H1 (cell line): ENCODE results near the gene FDXACB1. TPM values are rescaled to one million over a fixed set of nuclear protein-coding genes. Genes with fewer than 3 reads are reported as not detected.

Experiments
- CTCF ChIA-PET: fragments of 300-600 bp; sonication (Branson Sonifier 250); formaldehyde crosslinking; loops from one replicate; lab custom pipeline; 2021; ENCODE audit not compliant: partially characterized antibody; lab: Charles Lee
- POLR2A ChIA-PET: fragments of 300-600 bp; sonication (Branson Sonifier 250); formaldehyde crosslinking; loops from one replicate; lab custom pipeline; 2021; ENCODE audit warnings: inconsistent platforms; ENCODE audit not compliant: partially characterized antibody; lab: Charles Lee
- DNase-seq, 2 experiments: peaks; one replicate each; pipeline versions ENCODE4 v3.0.0 to v3.0.0-alpha.2; 2010 to 2022; ENCODE audit warnings: low spot score in 2 of 2, low read depth in 1 of 2, mixed read lengths in 1 of 2
- FAIRE-seq: peaks from 2 replicates; lab custom pipeline; 2011; peaks lifted over from hg19 to GRCh38; lab: Jason Lieb, UNC
- H2AFZ ChIP-seq: 2 replicates; pipeline ENCODE4 v1.8.1; 2012; ENCODE audit warnings: low read length, inconsistent platforms
- H2AK5ac ChIP-seq: 2 replicates; pipeline ENCODE4 v1.6.1; 2013; ENCODE audit warnings: low read depth, low read length
- H2BK120ac ChIP-seq: replicated peaks from 2 replicates; pipeline ENCODE3; 2013; ENCODE audit warnings: low read depth, low read length, inconsistent platforms
- H2BK12ac ChIP-seq: 2 replicates; pipeline ENCODE4 v1.6.1; 2013; ENCODE audit warnings: low read depth, low read length
- H2BK15ac ChIP-seq: 2 replicates; pipeline ENCODE4 v1.6.1; 2013; ENCODE audit warnings: low read length
- H2BK20ac ChIP-seq: 2 replicates; pipeline ENCODE4 v1.6.1; 2013; ENCODE audit warnings: low read length
- H2BK5ac ChIP-seq: 2 replicates; pipeline ENCODE4 v1.6.1; 2013; ENCODE audit warnings: low read depth, low read length
- H3K14ac ChIP-seq: 2 replicates; pipeline ENCODE4 v1.6.1; 2013; ENCODE audit warnings: inconsistent platforms; ENCODE audit not compliant: insufficient read length
- H3K18ac ChIP-seq: 2 replicates; pipeline ENCODE4 v1.6.1; 2013; ENCODE audit warnings: low read length; ENCODE audit errors: extremely low read depth
- H3K23ac ChIP-seq: 2 replicates; pipeline ENCODE4 v1.6.1; 2013; ENCODE audit warnings: inconsistent platforms; ENCODE audit not compliant: insufficient read length
- H3K23me2 ChIP-seq: 2 replicates; pipeline ENCODE4 v1.6.1; 2013; ENCODE audit warnings: low read depth, low read length
- H3K27ac ChIP-seq: 2 replicates; pipeline ENCODE4 v1.6.1; 2011; ENCODE audit warnings: low read depth, low read length, inconsistent platforms
- H3K27me3 ChIP-seq, 4 experiments: replicated peaks in 1 of 4; 1 replicate in 1 of 4; 2 replicates in 3 of 4; pipeline versions ENCODE4 v1.6.1 to v1.8.1; 2011 to 2013; ENCODE audit warnings: low read length in 3 of 4, mild to moderate bottlenecking in 3 of 4, inconsistent platforms in 2 of 4, mixed read lengths in 2 of 4, moderate library complexity in 1 of 4; ENCODE audit not compliant: control insufficient read depth in 3 of 4, insufficient read depth in 3 of 4; ENCODE audit errors: extremely low read depth in 1 of 4
- H3K36me3 ChIP-seq, 4 experiments: 2 replicates each; pipeline versions ENCODE4 v1.6.1 to v1.8.1; 2011 to 2013; ENCODE audit warnings: mild to moderate bottlenecking in 4 of 4, low read length in 3 of 4, moderate library complexity in 2 of 4, control low read depth in 1 of 4, inconsistent platforms in 1 of 4; ENCODE audit not compliant: insufficient read depth in 4 of 4, control insufficient read depth in 2 of 4
- H3K4ac ChIP-seq: replicated peaks from 2 replicates; pipeline ENCODE3; 2013; ENCODE audit warnings: low read length, low read depth, mixed read lengths, inconsistent platforms; ENCODE audit not compliant: insufficient read length
- H3K4me1 ChIP-seq, 4 experiments: replicated peaks in 1 of 4; 1 replicate in 1 of 4; 2 replicates in 3 of 4; pipeline versions ENCODE4 v1.6.1 to v1.8.1; 2011 to 2013; ENCODE audit warnings: low read length in 3 of 4, inconsistent platforms in 2 of 4, mixed read lengths in 1 of 4; ENCODE audit not compliant: insufficient read depth in 4 of 4, control insufficient read depth in 3 of 4
- H3K4me2 ChIP-seq, 2 experiments: 2 replicates each; pipeline versions ENCODE4 v1.6.1 to v1.8.1; 2011 to 2013; ENCODE audit warnings: low read depth in 2 of 2, low read length in 2 of 2, control low read depth in 1 of 2, inconsistent platforms in 1 of 2, mild to moderate bottlenecking in 1 of 2; ENCODE audit not compliant: insufficient read depth in 1 of 2
- H3K4me3 ChIP-seq, 4 experiments: fragments of 200-600, 300-600 bp in 1 of 4; sonication (generic), shearing (Covaris generic), sonication (Bioruptor Twin) in 1 of 4; 2 replicates each; pipeline versions ENCODE4 v1.5.1 to v1.8.1; 2011 to 2016; ENCODE audit warnings: low read length in 4 of 4, low read depth in 3 of 4, control low read depth in 2 of 4, inconsistent platforms in 2 of 4, mild to moderate bottlenecking in 2 of 4, mixed read lengths in 1 of 4, moderate library complexity in 1 of 4; ENCODE audit not compliant: insufficient read depth in 2 of 4; ENCODE audit errors: extremely low read depth in 1 of 4
- H3K56ac ChIP-seq: replicated peaks from 2 replicates; pipeline ENCODE3; 2013; ENCODE audit warnings: low read depth, mild to moderate bottlenecking, mixed read lengths, low read length, inconsistent platforms; ENCODE audit not compliant: insufficient read length
- H3K79me1 ChIP-seq: 2 replicates; pipeline ENCODE4 v1.6.1; 2013; ENCODE audit warnings: low read depth, low read length, control low read depth
- H3K79me2 ChIP-seq, 2 experiments: 2 replicates each; pipeline versions ENCODE4 v1.6.1 to v1.8.1; 2012 to 2013; ENCODE audit warnings: low read length in 2 of 2, mild to moderate bottlenecking in 2 of 2, inconsistent platforms in 1 of 2; ENCODE audit not compliant: insufficient read depth in 2 of 2, control insufficient read depth in 1 of 2
- H3K9ac ChIP-seq, 4 experiments: replicated peaks in 1 of 4; 1 replicate in 1 of 4; 2 replicates in 3 of 4; pipeline versions ENCODE4 v1.6.1 to v1.8.1; 2011 to 2013; ENCODE audit warnings: low read depth in 3 of 4, low read length in 3 of 4, control low read depth in 2 of 4, mild to moderate bottlenecking in 2 of 4, moderate library complexity in 2 of 4, inconsistent platforms in 1 of 4; ENCODE audit errors: extremely low read depth in 1 of 4
- H3K9me3 ChIP-seq, 2 experiments: 2 replicates each; pipeline versions ENCODE4 v1.6.1 to v1.8.1; 2012 to 2013; ENCODE audit warnings: mild to moderate bottlenecking in 2 of 2, moderate library complexity in 2 of 2, control low read depth in 1 of 2, inconsistent platforms in 1 of 2, low read depth in 1 of 2, low read length in 1 of 2, mixed read lengths in 1 of 2; ENCODE audit not compliant: insufficient read depth in 2 of 2
- H4K20me1 ChIP-seq, 2 experiments: replicated peaks in 1 of 2; 2 replicates each; pipeline versions ENCODE3 to v1.8.1; 2011 to 2013; ENCODE audit warnings: inconsistent platforms in 2 of 2, low read length in 2 of 2, mild to moderate bottlenecking in 1 of 2; ENCODE audit not compliant: insufficient read depth in 2 of 2, control insufficient read depth in 1 of 2
- H4K5ac ChIP-seq: 2 replicates; pipeline ENCODE4 v1.6.1; 2013; ENCODE audit warnings: low read length, low read depth, mixed read lengths, inconsistent platforms; ENCODE audit not compliant: insufficient read length
- H4K8ac ChIP-seq: 2 replicates; pipeline ENCODE4 v1.8.0; 2013; ENCODE audit warnings: mild to moderate bottlenecking, moderate library complexity, low read length, inconsistent platforms; ENCODE audit not compliant: insufficient read depth; ENCODE audit errors: extremely low read depth
- H4K91ac ChIP-seq: replicated peaks from 2 replicates; pipeline ENCODE3; 2013; ENCODE audit warnings: low read length, mixed read lengths, inconsistent platforms; ENCODE audit not compliant: insufficient read length
- KDM4A ChIP-seq: IDR thresholded peaks from one replicate; pipeline ENCODE4 v1.7.1; 2012; ENCODE audit warnings: low read depth, mild to moderate bottlenecking, moderate library complexity, low read length, inconsistent platforms; ENCODE audit not compliant: severe bottlenecking
- POLR2A ChIP-seq, 2 experiments: IDR thresholded peaks; 1 replicate in 1 of 2; 2 replicates in 1 of 2; pipeline ENCODE4 v1.6.1; 2011; ENCODE audit warnings: low read depth in 2 of 2, low read length in 2 of 2, mild to moderate bottlenecking in 2 of 2; ENCODE audit errors: control extremely low read depth in 1 of 2
- RBBP5 ChIP-seq: IDR thresholded peaks from 2 replicates; pipeline ENCODE4 v1.7.1; 2012; ENCODE audit warnings: low read depth, mild to moderate bottlenecking, inconsistent platforms, low read length, moderate library complexity, borderline replicate concordance
- SIN3A ChIP-seq, 2 experiments: IDR thresholded peaks in 1 of 2; conservative IDR thresholded peaks in 1 of 2; 2 replicates each; pipeline ENCODE4 v1.6.1; 2011 to 2012; ENCODE audit warnings: low read length in 2 of 2, improper control_type of control experiment in 1 of 2, low read depth in 1 of 2, mild to moderate bottlenecking in 1 of 2
- TAF1 ChIP-seq: IDR thresholded peaks from 2 replicates; pipeline ENCODE4 v1.6.1; 2011; ENCODE audit warnings: mild to moderate bottlenecking, low read depth, low read length
- TAF7 ChIP-seq: optimal IDR thresholded peaks from 2 replicates; pipeline ENCODE3; 2011; ENCODE audit warnings: low read depth, mild to moderate bottlenecking, inconsistent platforms, low read length, moderate library complexity, borderline replicate concordance
- WGBS, 2 experiments: shearing (Covaris generic) in 1 of 2; methylation state at CpG; one replicate each; pipeline versions ENCODE4 v1.1.6 to v1.1.7; 2013 to 2015; ENCODE audit warnings: low lambda C conversion rate in 2 of 2, mixed read lengths in 2 of 2, inconsistent platforms in 1 of 2, low coverage in 1 of 2, missing lambda C conversion rate in 1 of 2; ENCODE audit not compliant: insufficient replicate concordance in 2 of 2, insufficient coverage in 1 of 2, insufficient read length in 1 of 2; ENCODE audit errors: extremely low coverage in 1 of 2, missing lambda C conversion rate in 1 of 2; 5-methylcytosine and 5-hydroxymethylcytosine counted together
- polyA plus RNA-seq, 7 experiments: library from polyadenylated mRNA; depleted of rRNA in 3 of 7; stranded (reverse) in 5 of 7; unstranded in 2 of 7; fragments of >200 nt in 5 of 7; fragments of 200-250 nt in 2 of 7; gene quantifications; 1 replicate in 5 of 7; 2 replicates in 1 of 7; 4 replicates in 1 of 7; pipeline versions ENCODE4 v1.2.1 to v1.2.3, GENCODE V29; 2011 to 2013; ENCODE audit warnings: missing spikeins in 2 of 7, mixed read lengths in 2 of 7
- total RNA-seq: library from RNA; stranded (reverse); fragmentation: NEBNext Ultra II Directional; extraction: Animal tissue kit (Norgen Biotek cat#: 25700); gene quantifications from 2 replicates; pipeline ENCODE4 v1.2.1, GENCODE V29; 2021
- TF ChIP-seq, protein P1 (sequence below), 3 experiments: IDR thresholded peaks; 1 replicate in 2 of 3; 2 replicates in 1 of 3; pipeline versions ENCODE4 v1.5.1 to v1.6.1; 2011; ENCODE audit warnings: low read length in 3 of 3, mild to moderate bottlenecking in 3 of 3, inconsistent platforms in 2 of 3, low read depth in 1 of 3, moderate library complexity in 1 of 3; ENCODE audit not compliant: insufficient read depth in 1 of 3; ENCODE audit errors: control extremely low read depth in 1 of 3

The FDXACB1 gene
- total and polyA plus RNA-seq, 2 of the 8 experiments (the other 6 are each of a cell fraction or from before 2014, with no cell fraction given), result 1.4 to 2.3 TPM

DNA sequence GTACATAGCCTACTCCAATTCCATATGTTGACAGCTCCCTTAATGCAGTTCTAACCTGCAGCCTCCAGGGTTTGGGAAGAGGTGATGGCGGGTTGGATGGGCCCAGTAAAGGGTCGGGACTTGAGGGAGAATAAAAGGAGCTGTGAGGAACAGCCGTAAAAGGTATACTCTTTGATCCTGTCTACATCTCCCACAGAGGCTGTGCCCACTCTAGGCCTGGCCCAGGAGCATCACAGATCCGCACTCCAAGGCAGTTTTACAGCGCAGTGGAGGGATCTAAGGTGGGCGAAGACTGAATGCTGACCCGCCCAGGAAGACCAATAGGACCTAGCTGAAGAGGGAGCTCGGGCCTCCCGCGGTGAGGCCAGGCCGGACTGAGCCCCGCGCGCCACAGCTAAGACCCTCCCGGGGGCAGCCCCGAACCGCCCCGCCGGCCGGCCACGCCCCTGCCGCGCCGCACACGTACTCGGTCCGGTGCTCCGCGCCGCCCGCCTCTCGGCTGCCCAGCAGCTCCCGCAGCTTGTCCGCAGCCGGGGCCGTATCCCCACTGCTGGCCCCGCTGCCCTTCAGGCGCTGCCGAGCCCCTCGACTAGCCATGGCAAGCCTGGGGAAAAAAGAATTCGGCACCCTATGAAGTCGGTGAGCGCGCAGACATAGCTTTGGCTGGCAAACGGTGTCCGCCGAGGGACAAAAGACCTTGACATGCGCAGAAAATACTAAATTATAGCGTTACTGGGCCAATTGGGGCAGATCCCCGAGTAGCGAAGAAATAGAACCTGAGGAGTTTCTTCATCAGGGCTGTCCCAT is 7.9 kb downstream of the FDXACB1 start, which contains the start of gene ALG9:
Gene ALG9 (minus strand): TSS at position 696 of the 807 bp plus-strand sequence. CDS start 99 bp downstream, at position 597.
- Histone ChIP-seq H2BK120ac (no peak within 1 kb of the TSS), H3K4me3 (peak within 1 kb of the TSS; percentile 69 to 88 (median 84)), H4K20me1 (no peaks in the 10 kb centered on the region), H3K14ac (no peak within 1 kb of the TSS), H2BK5ac (peak within 1 kb of the TSS; percentile 45; the same call in 1 of the 2 replicates), H3K18ac (peak within 1 kb of the TSS; percentile 96; the same call in 1 of the 2 replicates), H3K79me2 (no peaks in the 10 kb centered on the region), H3K9ac (peak within 1 kb of the TSS; percentile 39 to 84 (median 70); a peak in 6 of 7 replicates), H2AK5ac (no peak within 1 kb of the TSS), H2BK15ac (no peak within 1 kb of the TSS), H3K4ac (peak within 1 kb of the TSS; percentile 80), H3K79me1 (no peaks in the 10 kb centered on the region), H3K56ac (peak within 1 kb of the TSS; percentile 56), H3K27me3 (no peaks in the 10 kb centered on the region; a peak in 1 of 7 replicates), H3K36me3 (peaks cover 0 to 5% (median 0%) of the 10 kb centered on the region in 4 experiments; a peak in 1 of 8 replicates), H4K91ac (peak within 1 kb of the TSS; percentile 96), H2AFZ (peak within 1 kb of the TSS; percentile 92), H2BK12ac (no peak within 1 kb of the TSS; the same call in 1 of the 2 replicates), H4K8ac (peak within 1 kb of the TSS; percentile 76), H3K4me2 (peak within 1 kb of the TSS; percentile 46 to 88), H3K4me1 (no peaks in the 10 kb centered on the region; a peak in 1 of 7 replicates), H3K27ac (no peak within 1 kb of the TSS; the same call in 1 of the 2 replicates), H3K23ac (no peak within 1 kb of the TSS), H4K5ac (peak within 1 kb of the TSS; percentile 94), H2BK20ac (no peak within 1 kb of the TSS), H3K23me2 (peaks cover 2% of the 10 kb centered on the region), H3K9me3 (no peaks in the 10 kb centered on the region)
- CTCF ChIA-PET, result interaction anchor here (0.5 to 3.0 kb wide), 19 partner anchors 10 to 447 kb away, joined by 3 to 32 read pairs (median 5); no protein-coding TSS in a partner anchor
- FAIRE-seq (no peak), DNase-seq (peak; percentile 31 to 90)
- POLR2A ChIA-PET, result interaction anchor here (0.6 to 2.2 kb wide), 9 partner anchors 9 to 216 kb away, joined by 3 to 7 read pairs (median 4); partner anchors contain the start of genes CFAP68, DIXDC1, FDXACB1 and SDHD
- 2% methylated on average over 51 of the region's 51 CpGs; no CpG with 5 or more reads in 1 of the 2 experiments for WGBS, 2 experiments
- TF ChIP-seq TAF7, result peak; percentile 63
- peak in 1 of 2 experiments; percentile 64; a peak in 2 of 3 replicates for TF ChIP-seq POLR2A (IDR thresholded peaks at IDR 0.05; ENCODE audit: control extremely low read depth in 1 of 2, low read depth in 2 of 2, low read length in 2 of 2)
- peak; percentile 65; the same call in 1 of the 2 replicates for TF ChIP-seq TAF1
- TF ChIP-seq, protein P1, sequence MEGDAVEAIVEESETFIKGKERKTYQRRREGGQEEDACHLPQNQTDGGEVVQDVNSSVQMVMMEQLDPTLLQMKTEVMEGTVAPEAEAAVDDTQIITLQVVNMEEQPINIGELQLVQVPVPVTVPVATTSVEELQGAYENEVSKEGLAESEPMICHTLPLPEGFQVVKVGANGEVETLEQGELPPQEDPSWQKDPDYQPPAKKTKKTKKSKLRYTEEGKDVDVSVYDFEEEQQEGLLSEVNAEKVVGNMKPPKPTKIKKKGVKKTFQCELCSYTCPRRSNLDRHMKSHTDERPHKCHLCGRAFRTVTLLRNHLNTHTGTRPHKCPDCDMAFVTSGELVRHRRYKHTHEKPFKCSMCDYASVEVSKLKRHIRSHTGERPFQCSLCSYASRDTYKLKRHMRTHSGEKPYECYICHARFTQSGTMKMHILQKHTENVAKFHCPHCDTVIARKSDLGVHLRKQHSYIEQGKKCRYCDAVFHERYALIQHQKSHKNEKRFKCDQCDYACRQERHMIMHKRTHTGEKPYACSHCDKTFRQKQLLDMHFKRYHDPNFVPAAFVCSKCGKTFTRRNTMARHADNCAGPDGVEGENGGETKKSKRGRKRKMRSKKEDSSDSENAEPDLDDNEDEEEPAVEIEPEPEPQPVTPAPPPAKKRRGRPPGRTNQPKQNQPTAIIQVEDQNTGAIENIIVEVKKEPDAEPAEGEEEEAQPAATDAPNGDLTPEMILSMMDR (IDR thresholded peaks at IDR 0.05; ENCODE audit: control extremely low read depth in 1 of 3, insufficient read depth in 1 of 3, low read depth in 1 of 3, low read length in 3 of 3), result peak; percentile 12 to 37 (median 18); a peak in 3 of 4 replicates
- peak; percentile 52 to 62; a peak in 3 of 4 replicates for TF ChIP-seq SIN3A (conservative IDR thresholded peaks at IDR 0.05 in 1 of 2, IDR thresholded peaks at IDR 0.05 in 1 of 2; ENCODE audit: low read depth in 1 of 2, low read length in 2 of 2)
- TF ChIP-seq RBBP5, result peak; percentile 84; the same call in 1 of the 2 replicates
- TF ChIP-seq KDM4A, result peak; percentile 97
